H9 (cell line): ENCODE data around the gene TFR2. TPM values are rescaled to one million over a fixed set of nuclear protein-coding genes. Genes with fewer than 3 reads are reported as not detected.

Source experiments
- DNase-seq: peaks from one replicate; pipeline ENCODE4 v3.0.0-alpha.2; 2017
- H2AFZ ChIP-seq: one replicate; pipeline ENCODE4 v1.6.1; 2013; ENCODE audit warnings: mild to moderate bottlenecking, low read length, control low read depth, moderate library complexity
- H2AK5ac ChIP-seq: 2 replicates; pipeline ENCODE4 v1.6.1; 2013; ENCODE audit warnings: low read length, control low read depth, mixed read lengths; ENCODE audit not compliant: insufficient read length
- H2BK120ac ChIP-seq: one replicate; pipeline ENCODE4 v1.6.1; 2013; ENCODE audit warnings: low read depth, mild to moderate bottlenecking, low read length, control low read depth, inconsistent platforms; ENCODE audit not compliant: poor library complexity, severe bottlenecking
- H2BK12ac ChIP-seq: 2 replicates; pipeline ENCODE4 v1.6.1; 2013; ENCODE audit warnings: low read length, control low read depth, mixed read lengths, low read depth; ENCODE audit not compliant: insufficient read length
- H2BK15ac ChIP-seq: 2 replicates; pipeline ENCODE4 v1.6.1; 2013; ENCODE audit warnings: low read depth, low read length, control low read depth
- H2BK20ac ChIP-seq: one replicate; pipeline ENCODE4 v1.6.1; 2013; ENCODE audit warnings: low read depth, mild to moderate bottlenecking, low read length, control low read depth, inconsistent platforms; ENCODE audit not compliant: poor library complexity, severe bottlenecking
- H2BK5ac ChIP-seq: 2 replicates; pipeline ENCODE4 v1.6.1; 2013; ENCODE audit warnings: low read length, control low read depth, mixed read lengths; ENCODE audit not compliant: insufficient read length
- H3K14ac ChIP-seq: 2 replicates; pipeline ENCODE4 v1.6.1; 2013; ENCODE audit warnings: low read length, control low read depth; ENCODE audit not compliant: insufficient read depth
- H3K18ac ChIP-seq: 2 replicates; pipeline ENCODE4 v1.6.1; 2013; ENCODE audit warnings: low read depth, mild to moderate bottlenecking, mixed read lengths, low read length, control low read depth; ENCODE audit not compliant: insufficient read length
- H3K23ac ChIP-seq: 2 replicates; pipeline ENCODE4 v1.6.1; 2013; ENCODE audit warnings: low read length, control low read depth, mixed read lengths, low read depth; ENCODE audit not compliant: insufficient read length
- H3K23me2 ChIP-seq: 2 replicates; pipeline ENCODE4 v1.6.1; 2013; ENCODE audit warnings: low read depth, mild to moderate bottlenecking, mixed read lengths, low read length, control low read depth; ENCODE audit not compliant: insufficient read length, poor library complexity, severe bottlenecking
- H3K27ac ChIP-seq: 2 replicates; pipeline ENCODE4 v1.5.1; 2013; ENCODE audit warnings: low read length, control low read depth, mixed read lengths, low read depth; ENCODE audit not compliant: insufficient read length
- H3K27me3 ChIP-seq: 2 replicates; pipeline ENCODE4 v1.6.1; 2013; ENCODE audit warnings: low read length, control low read depth, inconsistent platforms; ENCODE audit not compliant: insufficient read depth
- H3K4ac ChIP-seq: 2 replicates; pipeline ENCODE4 v1.6.1; 2013; ENCODE audit warnings: low read depth, mild to moderate bottlenecking, control low read depth, inconsistent platforms, low read length, moderate library complexity
- H3K4me1 ChIP-seq: 2 replicates; pipeline ENCODE4 v1.6.1; 2013; ENCODE audit warnings: low read length, control low read depth, inconsistent platforms; ENCODE audit not compliant: insufficient read depth
- H3K4me2 ChIP-seq: 2 replicates; pipeline ENCODE4 v1.6.1; 2013; ENCODE audit warnings: low read length, control low read depth, mixed read lengths; ENCODE audit not compliant: insufficient read length, insufficient read depth
- H3K56ac ChIP-seq: 2 replicates; pipeline ENCODE4 v1.6.1; 2013; ENCODE audit warnings: low read depth, mild to moderate bottlenecking, mixed read lengths, low read length, control low read depth; ENCODE audit not compliant: insufficient read length
- H3K79me1 ChIP-seq: 2 replicates; pipeline ENCODE4 v1.6.1; 2013; ENCODE audit warnings: low read depth, mild to moderate bottlenecking, moderate library complexity, low read length, control low read depth, inconsistent platforms; ENCODE audit not compliant: insufficient read depth, poor library complexity, severe bottlenecking
- H3K79me2 ChIP-seq: 2 replicates; pipeline ENCODE4 v1.6.1; 2013; ENCODE audit warnings: low read length, control low read depth, inconsistent platforms; ENCODE audit not compliant: insufficient read depth
- H3K9ac ChIP-seq: 2 replicates; pipeline ENCODE4 v1.6.1; 2013; ENCODE audit warnings: low read length, control low read depth, mixed read lengths; ENCODE audit not compliant: insufficient read length; ENCODE audit errors: extremely low read depth
- H3K9me3 ChIP-seq: one replicate; pipeline ENCODE4 v1.6.1; 2013; ENCODE audit warnings: low read depth, low read length, inconsistent platforms; ENCODE audit not compliant: control insufficient read depth
- H3T11ph ChIP-seq: one replicate; pipeline ENCODE4 v1.6.1; 2013; ENCODE audit warnings: mild to moderate bottlenecking, low read length, control low read depth, inconsistent platforms
- H4K20me1 ChIP-seq: one replicate; pipeline ENCODE4 v1.6.1; 2013; ENCODE audit not compliant: control insufficient read depth, insufficient read length, insufficient read depth
- H4K5ac ChIP-seq: 2 replicates; pipeline ENCODE4 v1.6.1; 2013; ENCODE audit warnings: low read depth, mild to moderate bottlenecking, mixed read lengths, low read length, control low read depth; ENCODE audit not compliant: insufficient read length
- H4K8ac ChIP-seq: replicated peaks from 2 replicates; pipeline ENCODE4 v1.6.1; 2013; ENCODE audit warnings: low read length, control low read depth, mixed read lengths, low read depth; ENCODE audit not compliant: insufficient read length
- H4K91ac ChIP-seq: 2 replicates; pipeline ENCODE4 v1.6.1; 2013; ENCODE audit warnings: low read depth, mild to moderate bottlenecking, moderate library complexity, mixed read lengths, low read length, control low read depth; ENCODE audit not compliant: insufficient read length
- H3K27ac Mint-ChIP-seq, 3 experiments: 2 replicates in 2 of 3; 3 replicates in 1 of 3; pipeline ENCODE4 v1.8.0; 2020 to 2021; ENCODE audit warnings: mixed read lengths in 3 of 3, mild to moderate bottlenecking in 1 of 3, moderate library complexity in 1 of 3
- H3K27me3 Mint-ChIP-seq: 2 replicates; pipeline ENCODE4 v1.8.0; 2021; ENCODE audit warnings: low read depth, mild to moderate bottlenecking, moderate library complexity, mixed read lengths
- H3K36me3 Mint-ChIP-seq, 3 experiments: 2 replicates in 2 of 3; 3 replicates in 1 of 3; pipeline ENCODE4 v1.8.0; 2020 to 2021; ENCODE audit warnings: low read depth in 3 of 3, mixed read lengths in 3 of 3; ENCODE audit not compliant: insufficient read depth in 1 of 3
- H3K4me1 Mint-ChIP-seq, 2 experiments: 2 replicates each; pipeline ENCODE4 v1.8.0; 2020; ENCODE audit warnings: mixed read lengths in 2 of 2
- H3K4me3 Mint-ChIP-seq, 2 experiments: 2 replicates in 1 of 2; 3 replicates in 1 of 2; pipeline ENCODE4 v1.8.0; 2020 to 2021; ENCODE audit warnings: mild to moderate bottlenecking in 2 of 2, mixed read lengths in 2 of 2, moderate library complexity in 1 of 2
- H3K9me3 Mint-ChIP-seq, 2 experiments: 2 replicates in 1 of 2; 3 replicates in 1 of 2; pipeline ENCODE4 v1.8.0; 2020; ENCODE audit warnings: mild to moderate bottlenecking in 2 of 2, mixed read lengths in 2 of 2, moderate library complexity in 1 of 2
- WGBS: extraction: QIAGEN DNeasy Blood & Tissue Kit; methylation state at CpG from one replicate; pipeline ENCODE4 v1.1.7; 2013; ENCODE audit warnings: missing lambda C conversion rate, low lambda C conversion rate, mixed read lengths; ENCODE audit not compliant: insufficient read length; ENCODE audit errors: extremely low coverage; 5-methylcytosine and 5-hydroxymethylcytosine counted together
- total RNA-seq: library from RNA; stranded (reverse); gene quantifications from 2 replicates; pipeline ENCODE4 v1.2.1, GENCODE V29; 2021
- TF ChIP-seq, protein P1 (sequence below): fragments of 200-600 bp; sonication (generic); conservative IDR thresholded peaks from 3 replicates; pipeline ENCODE4 v1.8.0; 2021; ENCODE audit warnings: antibody characterized with exemption, mild to moderate bottlenecking

The TFR2 gene
- total RNA-seq, 1 experiment from 2014 or later: 2.3 TPM

DNA sequence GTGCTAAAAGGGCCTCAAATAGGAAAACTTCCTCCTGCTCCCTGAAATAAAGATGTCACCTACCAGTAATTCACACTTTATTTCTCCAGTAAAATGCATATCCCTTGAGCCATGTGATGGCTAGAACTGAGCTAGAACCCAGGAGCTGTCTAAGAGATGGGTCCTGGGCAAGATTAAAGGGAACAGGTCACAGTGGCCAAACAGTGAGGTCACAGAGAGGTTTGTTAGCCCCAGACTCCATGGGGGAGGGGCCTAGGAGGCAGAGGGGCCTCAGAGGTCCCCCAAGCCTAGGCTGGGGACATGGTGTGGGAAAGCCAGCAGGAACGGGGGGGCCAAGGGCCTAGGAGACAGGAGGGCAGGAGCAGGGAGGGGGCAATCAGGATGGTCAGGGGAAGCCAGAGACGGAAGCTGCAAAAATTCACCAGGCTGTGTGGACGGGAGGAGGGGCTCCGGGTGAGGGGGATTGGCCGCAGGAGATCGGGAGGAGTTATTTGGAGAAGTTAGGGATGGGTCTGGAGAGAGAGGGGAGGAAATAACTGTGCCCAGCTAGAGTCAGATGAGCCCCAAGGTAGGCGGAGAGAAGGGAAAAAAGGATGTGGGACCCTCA, 51.9 kb downstream of the TFR2 start:
- Histone ChIP-seq H4K5ac (no peak overlapping the region), H2AFZ (no peak overlapping the region), H2BK12ac (no peak overlapping the region), H2BK20ac (no peak overlapping the region), H3K27me3 (no peaks in the 10 kb centered on the region), H3K27ac (no peak overlapping the region), H3K56ac (no peak overlapping the region), H3K4me2 (peak overlapping the region; percentile 29), H3K9me3 (no peaks in the 10 kb centered on the region), H3K23me2 (peaks cover 4% of the 10 kb centered on the region), H3T11ph (no peak overlapping the region), H4K8ac (no peak overlapping the region), H2AK5ac (no peak overlapping the region), H3K9ac (no peak overlapping the region), H4K91ac (no peak overlapping the region), H3K23ac (no peak overlapping the region), H2BK120ac (no peak overlapping the region), H3K79me1 (no peaks in the 10 kb centered on the region), H2BK5ac (no peak overlapping the region), H3K79me2 (no peaks in the 10 kb centered on the region), H3K4ac (no peak overlapping the region), H4K20me1 (no peaks in the 10 kb centered on the region), H3K18ac (no peak overlapping the region), H3K4me1 (peaks cover 3% of the 10 kb centered on the region; the same call in 1 of the 2 replicates), H2BK15ac (no peak overlapping the region), H3K14ac (peak overlapping the region; percentile 16; the same call in 1 of the 2 replicates)
- Mint-ChIP-seq H3K4me3 (peak overlapping the region; percentile 5 to 28; a peak in 4 of 5 replicates), H3K27me3 (peaks cover 40% of the 10 kb centered on the region), H3K9me3 (no peaks in the 10 kb centered on the region), H3K27ac (no peak overlapping the region; a peak in 1 of 7 replicates), H3K4me1 (peaks cover 24 to 30% of the 10 kb centered on the region in 2 experiments), H3K36me3 (peaks cover 0 to 9% (median 0%) of the 10 kb centered on the region in 3 experiments; a peak in 1 of 7 replicates)
- TF ChIP-seq, protein P1, sequence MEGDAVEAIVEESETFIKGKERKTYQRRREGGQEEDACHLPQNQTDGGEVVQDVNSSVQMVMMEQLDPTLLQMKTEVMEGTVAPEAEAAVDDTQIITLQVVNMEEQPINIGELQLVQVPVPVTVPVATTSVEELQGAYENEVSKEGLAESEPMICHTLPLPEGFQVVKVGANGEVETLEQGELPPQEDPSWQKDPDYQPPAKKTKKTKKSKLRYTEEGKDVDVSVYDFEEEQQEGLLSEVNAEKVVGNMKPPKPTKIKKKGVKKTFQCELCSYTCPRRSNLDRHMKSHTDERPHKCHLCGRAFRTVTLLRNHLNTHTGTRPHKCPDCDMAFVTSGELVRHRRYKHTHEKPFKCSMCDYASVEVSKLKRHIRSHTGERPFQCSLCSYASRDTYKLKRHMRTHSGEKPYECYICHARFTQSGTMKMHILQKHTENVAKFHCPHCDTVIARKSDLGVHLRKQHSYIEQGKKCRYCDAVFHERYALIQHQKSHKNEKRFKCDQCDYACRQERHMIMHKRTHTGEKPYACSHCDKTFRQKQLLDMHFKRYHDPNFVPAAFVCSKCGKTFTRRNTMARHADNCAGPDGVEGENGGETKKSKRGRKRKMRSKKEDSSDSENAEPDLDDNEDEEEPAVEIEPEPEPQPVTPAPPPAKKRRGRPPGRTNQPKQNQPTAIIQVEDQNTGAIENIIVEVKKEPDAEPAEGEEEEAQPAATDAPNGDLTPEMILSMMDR: no peak
- no CpG with 5 or more reads among the region's 7 CpGs for WGBS
- DNase-seq: peak; percentile 52
